Measurements from ENCODE around the gene PLEKHA4. TPM values are rescaled to one million over a fixed set of nuclear protein-coding genes. Genes with fewer than 3 reads are reported as not detected.
A peak's percentile ranks its signal among the peaks of the same experiment; 100 is the strongest.

The PLEKHA4 gene
- total and polyA plus RNA-seq, 9 of the 15 experiments (the other 6 are each of a cell fraction or from before 2014, with no cell fraction given): 0.07 to 30.8 (median 11.4) TPM

GRCh38 chr19:48913114-48913889 is 44.9 kb upstream of the PLEKHA4 start (continued):
- TF ChIP-seq TFAM (CRISPR knock-in tag; conservative IDR thresholded peaks at IDR 0.05) (no peak), MAFF (IDR thresholded peaks at IDR 0.05; ENCODE audit: low read length) (no peak), SAP30 (IDR thresholded peaks at IDR 0.05; ENCODE audit: borderline replicate concordance, insufficient read depth, low read depth, low read length, poor library complexity, severe bottlenecking) (no peak), ELF1 (tag; IDR thresholded peaks at IDR 0.05) (no peak), ZNF408 (CRISPR knock-in tag; IDR thresholded peaks at IDR 0.05; ENCODE audit: low read depth) (no peak), ZFX (CRISPR knock-in tag; IDR thresholded peaks at IDR 0.05) (no peak), ZNF143 (CRISPR knock-in tag; IDR thresholded peaks at IDR 0.05) (peak; percentile 93), ATF6 (CRISPR knock-in tag; IDR thresholded peaks at IDR 0.05) (no peak), WHSC1 (IDR thresholded peaks at IDR 0.05; ENCODE audit: low read length) (no peak), SIX5 (IDR thresholded peaks at IDR 0.05; ENCODE audit: borderline replicate concordance in 1 of 2, insufficient read depth in 1 of 2, low read depth in 1 of 2, low read length in 2 of 2) (peak; percentile 91 to 97), ESRRB (CRISPR knock-in tag; IDR thresholded peaks at IDR 0.05; ENCODE audit: borderline replicate concordance) (no peak), ZNF785 (CRISPR knock-in tag; IDR thresholded peaks at IDR 0.05) (no peak), MNT (conservative IDR thresholded peaks at IDR 0.05) (no peak), MED1 (CRISPR knock-in tag; IDR thresholded peaks at IDR 0.05; ENCODE audit: borderline replicate concordance) (no peak), SRF (CRISPR knock-in tag; IDR thresholded peaks at IDR 0.05) (no peak), RB1 (IDR thresholded peaks at IDR 0.05; ENCODE audit: low read depth) (no peak), ZNF512 (tag; IDR thresholded peaks at IDR 0.05) (no peak), ETS1 (conservative IDR thresholded peaks at IDR 0.05; ENCODE audit: control insufficient read depth, low read depth, low read length) (peak; percentile 83; the same call in 1 of the 2 replicates), TRIM24 (IDR thresholded peaks at IDR 0.05) (no peak), NR2C2 (CRISPR knock-in tag; IDR thresholded peaks at IDR 0.05) (no peak), NR2C2 (tag; IDR thresholded peaks at IDR 0.05) (no peak), HNRNPUL1 (IDR thresholded peaks at IDR 0.05; ENCODE audit: low read length) (no peak)
